Daoy (cell line): ENCODE measurements around the gene B4GALT1. TPM values are rescaled to one million over a fixed set of nuclear protein-coding genes. Genes with fewer than 3 reads are reported as not detected.

ENCODE experiments used
- DNase-seq: peaks from one replicate; pipeline ENCODE4 v3.0.0-alpha.2; 2015; ENCODE audit warnings: low read depth
- total RNA-seq: library from RNA; depleted of rRNA; stranded (reverse); fragments of >200 nt; shearing (Covaris generic); gene quantifications from 2 replicates; pipeline ENCODE4 v1.2.3, GENCODE V29; 2014

B4GALT1 gene
- total RNA-seq, 1 experiment from 2014 or later: 19.2 TPM

DNA sequence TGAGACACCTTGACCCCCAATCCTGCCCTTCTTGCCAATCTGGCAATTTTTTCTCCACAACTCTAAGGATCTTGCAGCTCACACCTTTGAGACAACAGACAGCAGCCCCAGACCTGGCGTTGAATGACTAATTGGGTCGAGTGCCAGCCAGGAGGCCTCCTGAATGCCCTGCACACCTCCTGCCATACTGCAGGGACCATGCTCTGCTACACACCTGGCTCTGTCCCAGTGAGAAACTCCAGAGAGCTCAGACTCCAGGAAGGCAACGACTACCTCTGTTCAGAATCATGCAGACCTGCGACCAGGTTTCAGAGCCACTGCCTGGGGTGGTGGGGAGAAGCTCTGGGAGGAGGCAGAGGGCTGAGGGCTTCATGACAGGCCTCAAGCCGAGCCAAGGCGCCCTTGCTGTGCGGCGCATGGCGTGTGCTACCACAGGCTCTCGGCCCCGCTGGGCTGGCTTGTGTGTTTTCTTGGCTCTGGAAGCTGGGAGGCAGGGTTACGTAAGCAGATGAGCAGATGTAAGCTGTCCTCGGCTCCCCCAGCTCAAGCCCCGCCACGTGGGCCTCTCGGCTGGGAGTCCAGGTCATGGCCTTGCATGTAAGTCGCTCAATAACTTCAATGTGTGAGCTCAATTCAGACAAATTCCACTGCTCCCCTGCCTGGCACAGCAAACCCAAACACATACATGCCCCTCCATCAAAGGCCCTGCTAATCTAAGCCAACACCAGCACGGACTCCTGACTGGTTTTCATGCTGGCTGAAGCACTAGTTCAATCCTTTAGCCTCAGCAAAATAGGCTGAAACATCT is 27.5 kb downstream of the B4GALT1 start:
- no peak for DNase-seq

DNA sequence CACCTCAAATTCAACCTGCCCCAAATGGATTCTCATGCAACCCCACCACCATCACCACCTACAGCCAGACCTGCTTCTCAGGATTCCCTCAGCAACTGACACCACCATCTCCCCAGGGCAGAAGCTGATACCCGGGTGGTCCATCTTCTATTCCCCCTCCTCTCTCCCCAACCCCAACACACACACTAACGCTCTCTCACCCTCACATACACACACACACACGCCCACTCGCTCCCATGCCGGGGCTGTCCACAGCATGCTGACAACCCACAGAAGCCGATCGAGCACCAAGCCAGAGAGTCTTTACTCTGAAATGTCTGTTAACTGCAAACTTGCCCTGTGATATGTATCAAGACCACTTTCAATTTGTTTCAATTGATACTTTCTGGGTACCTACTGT is 28.4 kb downstream of the B4GALT1 start:
- no peak for DNase-seq

DNA sequence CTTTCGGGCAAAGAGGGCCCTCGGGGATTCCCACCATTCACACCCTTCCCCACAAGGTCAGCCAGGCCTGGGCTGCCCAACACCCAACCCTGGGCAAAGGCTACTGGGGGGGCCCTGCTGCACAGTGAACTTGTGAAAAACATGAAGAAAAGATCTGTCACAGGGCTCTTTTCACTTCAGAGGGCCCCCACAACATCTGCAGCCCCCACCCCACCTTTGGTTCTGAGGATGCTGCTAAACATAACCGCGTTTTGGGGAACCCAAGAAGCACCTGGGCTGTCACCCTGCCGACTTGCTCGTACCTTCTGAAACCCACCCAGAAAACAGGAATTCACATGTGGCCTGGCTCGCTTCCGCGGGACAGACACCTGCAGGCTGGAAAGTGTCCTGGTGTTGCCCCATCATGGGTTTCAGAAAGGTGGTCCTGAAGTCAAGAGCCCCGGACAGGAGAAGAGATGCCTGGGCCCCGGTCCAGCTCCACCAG is 29.3 kb downstream of the B4GALT1 start:
- no peak for DNase-seq

DNA sequence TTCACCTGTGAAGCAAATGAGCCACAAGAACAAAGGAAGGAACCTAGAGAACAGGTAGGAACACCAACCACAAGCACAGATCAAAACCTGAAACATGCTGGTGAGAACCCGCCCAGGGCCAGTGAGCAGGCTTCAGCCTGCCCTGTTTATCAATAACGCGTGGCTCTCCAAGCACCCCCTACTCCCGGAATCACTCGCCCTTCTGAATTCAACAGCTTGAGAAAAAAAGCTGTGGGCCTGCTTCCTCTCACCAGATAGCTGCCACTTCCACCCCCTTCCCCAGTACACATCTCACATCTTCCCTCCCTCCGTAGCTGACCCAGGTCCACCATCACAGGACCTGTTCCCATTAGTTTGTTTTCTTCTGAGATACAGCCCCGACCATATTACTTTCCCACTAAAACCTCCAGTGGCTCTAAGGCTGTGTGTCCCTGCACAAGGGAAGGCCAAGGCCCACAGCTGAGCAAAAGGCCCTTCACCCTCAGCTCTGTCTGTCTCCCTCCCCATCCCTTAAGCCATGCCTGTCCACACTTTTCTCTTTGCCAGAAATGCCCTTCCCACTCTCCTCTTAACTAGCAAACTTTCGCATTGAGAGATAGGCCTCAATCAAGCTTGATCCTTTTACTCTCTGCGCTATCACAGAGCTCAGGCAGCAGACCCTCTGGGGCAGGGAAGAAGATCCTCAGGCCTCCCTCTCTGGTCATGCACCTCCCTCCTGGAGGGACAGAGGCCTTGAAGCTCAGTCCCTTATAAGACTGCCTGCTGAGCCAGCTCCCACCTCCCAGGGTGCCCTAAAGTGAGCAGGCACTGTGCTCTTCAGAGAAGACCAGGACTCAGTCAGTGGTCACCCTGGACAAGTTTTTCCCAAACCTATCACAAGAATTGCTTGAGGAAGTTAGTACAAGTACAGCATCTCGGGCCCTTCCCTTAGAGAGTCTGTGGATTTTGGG is 30.1 kb downstream of the B4GALT1 start:
- DNase-seq: no peak

DNA sequence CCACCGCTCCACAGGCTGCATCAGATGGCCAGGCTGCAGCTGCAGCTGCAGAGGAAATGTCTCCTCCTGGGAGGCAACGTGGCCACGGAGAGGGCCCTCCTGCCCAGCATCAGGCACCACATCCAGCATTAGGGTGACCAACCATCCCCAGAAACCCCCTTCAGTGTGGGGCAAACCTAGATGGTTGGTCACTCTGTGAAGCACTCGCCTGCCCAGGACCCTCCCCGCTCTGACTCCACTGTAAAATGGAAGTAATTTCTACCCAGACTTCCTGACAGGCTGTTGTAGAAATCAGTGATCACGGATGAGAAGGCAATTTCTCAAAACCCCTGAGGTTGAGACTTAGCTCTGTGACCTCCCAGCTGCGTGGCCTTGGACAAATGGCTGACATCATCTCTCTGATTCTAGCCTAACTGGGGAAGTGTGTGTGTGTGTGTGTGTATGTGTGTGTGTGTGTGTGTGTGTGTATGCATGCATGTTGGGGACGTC is 31.6 kb downstream of the B4GALT1 start:
- no peak for DNase-seq

GRCh38 chr9:33135031-33135461 is 32.1 kb downstream of the B4GALT1 start:
- DNase-seq: no peak

GRCh38 chr9:33133186-33133585 is 34.0 kb downstream of the B4GALT1 start:
- DNase-seq: peak; percentile 51

DNA sequence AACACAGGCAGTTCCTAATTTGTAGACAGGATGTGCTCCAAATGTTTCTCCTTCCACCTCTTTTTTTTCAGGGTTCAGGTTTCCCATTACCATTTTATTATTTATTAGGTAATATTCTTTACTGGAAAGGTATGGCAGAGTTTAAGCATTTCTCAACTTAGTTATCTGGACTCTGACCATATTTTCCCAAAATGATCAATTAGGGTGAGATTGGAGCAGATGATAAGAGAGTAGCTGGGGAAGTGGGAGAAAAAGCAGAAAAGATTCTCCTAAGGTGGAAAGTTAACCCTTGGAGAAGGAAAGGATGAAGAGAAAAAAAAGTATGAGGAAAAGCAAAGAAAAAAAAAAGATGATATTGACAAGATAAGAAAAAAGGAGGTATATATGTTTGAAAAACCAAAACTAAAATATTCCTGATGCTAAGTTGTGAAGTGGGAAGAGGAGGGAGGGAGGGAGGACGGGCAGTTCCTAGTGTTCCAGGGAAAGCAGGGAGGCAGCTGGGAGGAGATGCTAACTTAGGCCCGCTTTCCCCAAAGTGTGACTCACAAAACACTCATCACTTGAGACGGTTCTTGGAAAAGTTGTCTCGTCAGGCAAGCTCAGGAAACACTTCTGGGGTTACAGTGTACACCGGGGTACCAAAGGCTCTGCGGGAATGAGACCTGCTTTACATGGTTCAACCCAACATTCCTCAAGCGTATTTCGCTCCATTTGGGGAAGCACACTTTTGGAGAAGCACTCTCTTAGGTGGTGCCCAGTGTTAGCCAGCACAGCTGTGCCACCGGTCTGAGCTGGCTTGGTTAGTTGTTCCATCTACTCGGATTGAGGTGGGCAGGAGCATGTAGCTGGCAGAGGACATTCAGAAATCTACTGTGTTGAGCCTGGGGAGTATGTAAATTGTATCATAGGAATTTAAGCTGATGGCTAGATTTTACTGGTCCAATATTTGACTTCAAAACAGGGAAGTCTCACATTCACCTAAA is 35.1 kb downstream of the B4GALT1 start:
- DNase-seq: peak; percentile 88

DNA sequence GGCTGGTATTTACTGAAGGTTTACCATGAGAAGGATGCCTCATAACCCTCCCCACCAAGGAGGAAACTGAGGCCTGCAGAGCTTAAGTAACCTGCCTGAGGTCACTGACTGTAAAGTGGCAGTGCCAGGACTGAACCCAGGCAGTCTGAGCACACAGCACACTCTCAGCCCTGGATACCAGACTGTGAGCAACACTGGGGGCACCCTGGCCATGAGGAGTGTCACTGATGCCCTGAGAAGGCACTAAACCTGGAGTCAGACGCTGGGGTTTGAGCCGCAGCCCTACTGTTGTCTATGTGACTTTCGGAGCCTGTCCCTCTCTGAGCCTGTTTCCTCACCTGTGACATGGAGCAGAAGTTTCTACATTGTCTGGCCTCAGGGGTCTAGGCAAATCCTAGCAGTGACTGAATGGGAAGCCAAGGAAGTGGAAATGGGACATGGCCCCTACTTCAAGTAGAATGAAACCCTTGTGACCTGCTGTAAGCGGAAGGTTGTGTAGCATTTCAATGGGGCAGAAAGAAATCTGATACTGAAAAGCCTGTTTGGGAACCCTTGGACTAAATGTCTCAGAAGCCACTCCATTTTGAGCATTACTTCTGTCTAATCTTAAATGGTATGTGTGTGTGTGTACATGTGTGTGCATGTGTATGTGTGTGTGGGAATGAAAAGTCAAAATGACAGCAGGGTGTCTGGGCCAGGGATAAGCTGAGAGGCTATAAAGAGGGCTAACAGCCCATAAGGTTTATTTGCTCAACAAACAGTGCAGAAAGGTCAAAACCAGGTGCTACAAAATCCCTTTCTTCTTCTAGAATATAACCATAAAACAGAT is 36.0 kb downstream of the B4GALT1 start:
- DNase-seq: no peak

DNA sequence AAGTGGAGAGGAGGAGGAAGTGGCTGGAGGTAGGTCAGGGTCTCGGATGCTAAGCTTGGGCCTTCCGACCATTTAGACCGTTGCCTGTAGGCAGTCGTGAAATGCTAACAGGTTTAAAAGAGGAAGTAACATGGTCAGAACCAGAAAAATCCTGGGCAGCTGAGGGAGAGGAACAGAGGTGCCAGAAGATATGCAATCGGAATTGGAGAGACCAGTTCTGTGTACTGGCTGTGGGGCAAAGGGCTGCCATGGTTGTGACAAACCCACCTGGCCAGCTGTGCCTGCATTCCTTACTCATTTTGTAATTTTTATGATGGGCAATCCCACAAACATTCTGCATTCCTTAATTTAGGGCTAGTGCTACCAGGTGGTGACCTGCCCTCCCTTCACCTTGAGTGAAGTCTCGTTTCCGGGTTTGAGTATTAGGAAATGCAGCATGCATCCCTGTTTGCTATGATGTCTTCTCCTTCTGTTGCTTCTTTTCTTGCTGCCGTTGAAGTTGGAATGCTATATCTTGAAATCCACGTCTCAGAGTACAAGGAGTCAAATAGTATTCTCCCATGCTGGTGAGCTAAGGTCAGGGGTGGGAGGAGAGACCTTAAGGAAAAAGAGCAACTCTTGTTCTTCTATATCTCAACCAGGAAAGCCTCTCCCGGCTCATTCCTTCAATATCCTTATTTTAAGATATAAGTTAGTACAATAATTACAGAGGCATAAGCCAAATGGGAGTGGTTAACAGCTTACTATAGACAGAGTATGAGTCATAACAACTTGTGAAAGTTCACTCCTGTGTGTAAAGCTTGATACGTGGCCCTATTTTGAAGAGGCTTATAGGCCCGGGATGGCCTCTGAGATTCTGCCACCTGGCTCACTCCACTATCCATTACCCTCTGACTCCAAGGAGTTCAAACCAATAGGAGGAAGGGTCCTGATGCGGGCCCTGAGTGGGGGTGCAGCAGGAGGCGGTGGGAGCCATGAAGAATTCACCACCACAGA is 37.0 kb downstream of the B4GALT1 start:
- peak; percentile 47 for DNase-seq

DNA sequence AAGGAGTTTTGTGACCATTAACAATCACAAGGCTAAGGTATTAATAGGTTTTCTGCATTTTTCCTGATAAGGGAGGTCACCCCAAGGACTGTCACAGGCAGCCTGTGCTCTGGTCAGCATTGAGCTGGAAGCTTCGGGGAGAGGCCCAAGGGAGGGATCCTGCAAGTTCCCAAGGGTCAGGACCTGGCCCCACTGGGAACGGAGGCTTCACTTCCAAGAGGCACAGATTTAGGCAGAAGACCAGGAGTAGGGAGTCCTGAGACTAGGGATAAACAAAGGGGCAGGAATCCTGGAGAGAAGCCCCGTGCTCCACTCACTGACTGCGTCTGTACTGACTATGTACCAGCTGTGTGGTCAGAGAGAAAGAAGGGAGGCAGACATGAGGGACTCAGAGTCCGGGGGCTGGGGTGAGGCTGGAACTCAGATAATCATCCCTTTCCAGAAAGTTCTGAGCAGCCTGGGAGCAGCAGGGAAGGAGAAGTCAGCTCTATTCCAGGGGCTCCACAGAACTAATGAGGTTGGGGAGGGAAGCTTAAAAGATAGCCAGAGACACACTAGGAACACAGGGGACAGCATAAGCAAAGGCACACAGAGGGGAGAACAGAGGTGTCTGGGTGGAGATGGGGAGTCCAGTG is 37.8 kb downstream of the B4GALT1 start:
- no peak for DNase-seq

- no peak for DNase-seq
Measured at GRCh38 chr9:33128570-33128969, 38.6 kb downstream of the B4GALT1 start.

GRCh38 chr9:33127881-33128280 is 39.3 kb downstream of the B4GALT1 start:
- no peak for DNase-seq

DNA sequence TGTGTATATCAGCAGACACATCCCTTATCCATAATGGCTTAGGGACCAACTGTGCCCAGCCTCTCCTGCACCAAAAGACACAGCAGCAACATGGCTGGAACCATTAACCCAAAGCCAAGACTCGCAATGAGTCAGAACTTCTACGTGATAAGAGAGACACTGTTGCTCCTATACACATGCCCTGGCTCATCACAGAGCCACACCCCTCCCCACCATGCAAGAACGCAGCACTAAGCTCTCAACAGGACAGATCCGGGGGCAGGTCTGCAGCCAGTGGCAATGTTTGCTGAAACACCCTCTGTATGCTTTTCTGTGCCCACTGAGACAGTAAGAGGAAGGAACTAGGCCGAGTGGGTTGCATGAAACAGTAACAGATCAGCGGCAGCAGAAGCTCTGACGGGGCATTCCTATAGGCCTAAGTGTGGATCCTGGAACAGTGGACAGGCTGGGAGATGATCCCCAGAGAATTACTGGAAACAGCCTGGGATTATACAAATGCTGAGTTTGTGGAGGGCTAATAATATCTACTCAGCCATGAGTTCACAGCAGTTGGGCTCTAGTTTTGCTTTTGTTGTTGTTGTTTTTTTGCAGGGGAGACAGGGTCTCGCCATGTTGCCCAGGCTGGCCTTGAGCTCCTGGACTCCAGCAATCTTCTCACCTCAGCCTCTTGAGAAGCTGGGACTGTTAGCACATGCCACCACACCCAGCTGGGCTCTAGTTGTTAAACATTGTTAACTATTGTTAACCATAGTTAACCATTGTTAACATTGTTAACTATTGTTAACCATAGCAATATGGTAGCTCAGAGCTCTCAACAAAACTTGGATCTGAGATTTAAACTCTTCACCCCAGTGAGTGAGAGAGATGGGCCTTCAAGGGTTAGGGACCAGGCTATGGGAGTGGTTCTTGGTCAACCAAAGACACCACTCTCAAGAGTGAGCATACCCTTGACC is 41.0 kb downstream of the B4GALT1 start:
- peak; percentile 52 for DNase-seq

DNA sequence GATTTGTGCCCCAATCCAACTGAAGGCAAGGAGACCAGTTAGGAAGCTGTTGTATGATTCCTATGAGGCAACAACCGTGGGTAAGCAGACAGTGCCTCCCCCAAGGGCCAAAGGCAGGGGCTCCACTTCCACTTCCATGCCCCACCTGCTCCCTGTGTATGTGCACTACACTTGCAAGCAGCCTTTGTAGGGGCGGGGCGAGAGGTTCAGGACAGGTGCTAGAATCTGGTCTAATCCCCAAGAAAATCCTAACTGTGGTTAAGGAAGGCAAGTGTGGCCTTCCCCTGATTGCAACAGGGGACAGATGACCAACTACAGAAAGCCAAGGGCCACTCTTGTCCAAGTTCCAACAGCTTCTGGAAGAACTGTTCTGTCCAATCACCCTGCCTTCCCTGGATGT is 41.7 kb downstream of the B4GALT1 start:
- no peak for DNase-seq

- no peak for DNase-seq
Measured at GRCh38 chr9:33124751-33125381, 42.3 kb downstream of the B4GALT1 start.

- no peak for DNase-seq
Measured at GRCh38 chr9:33124046-33124445, 43.1 kb downstream of the B4GALT1 start.
